Body of pancreas (tissue), 4 donors: ENCODE results near the gene KTN1.

Experiments
- POLR2A ChIP-seq, 3 donors: fragments of 450-650 bp; IDR thresholded peaks; one replicate each; pipeline ENCODE4 v1.6.1; 2016; ENCODE audit warnings: antibody characterized with exemption in 3 of 3, mild to moderate bottlenecking in 2 of 3
- TF ChIP-seq, protein P1 (sequence below), 7 experiments: fragments of 450-650 bp in 4 of 7; fragments of 200-600 bp in 3 of 7; sonication (generic) in 3 of 7; IDR thresholded peaks; one replicate each; pipeline ENCODE4 v1.5.1; 2016 to 2019; ENCODE audit warnings: antibody characterized with exemption in 7 of 7

GRCh38 chr14:55603401-55603953 lies 23.5 kb downstream of the KTN1 start:
- TF ChIP-seq, protein P1, sequence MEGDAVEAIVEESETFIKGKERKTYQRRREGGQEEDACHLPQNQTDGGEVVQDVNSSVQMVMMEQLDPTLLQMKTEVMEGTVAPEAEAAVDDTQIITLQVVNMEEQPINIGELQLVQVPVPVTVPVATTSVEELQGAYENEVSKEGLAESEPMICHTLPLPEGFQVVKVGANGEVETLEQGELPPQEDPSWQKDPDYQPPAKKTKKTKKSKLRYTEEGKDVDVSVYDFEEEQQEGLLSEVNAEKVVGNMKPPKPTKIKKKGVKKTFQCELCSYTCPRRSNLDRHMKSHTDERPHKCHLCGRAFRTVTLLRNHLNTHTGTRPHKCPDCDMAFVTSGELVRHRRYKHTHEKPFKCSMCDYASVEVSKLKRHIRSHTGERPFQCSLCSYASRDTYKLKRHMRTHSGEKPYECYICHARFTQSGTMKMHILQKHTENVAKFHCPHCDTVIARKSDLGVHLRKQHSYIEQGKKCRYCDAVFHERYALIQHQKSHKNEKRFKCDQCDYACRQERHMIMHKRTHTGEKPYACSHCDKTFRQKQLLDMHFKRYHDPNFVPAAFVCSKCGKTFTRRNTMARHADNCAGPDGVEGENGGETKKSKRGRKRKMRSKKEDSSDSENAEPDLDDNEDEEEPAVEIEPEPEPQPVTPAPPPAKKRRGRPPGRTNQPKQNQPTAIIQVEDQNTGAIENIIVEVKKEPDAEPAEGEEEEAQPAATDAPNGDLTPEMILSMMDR (IDR thresholded peaks at IDR 0.05), result no peak
- no peak for TF ChIP-seq POLR2A (IDR thresholded peaks at IDR 0.05)
